A673 (cell line): Measurements from ENCODE around the gene WNT7A. TPM values are rescaled to one million over a fixed set of nuclear protein-coding genes. Genes with fewer than 3 reads are reported as not detected.

Experiments used
- BruUV-seq: library from RNA; stranded (reverse); fragments of 400-500 nt; replicated peaks from 2 replicates; lab custom pipeline; 2021; lab: Mats Ljungman, UMichigan
- CTCF ChIA-PET: fragments of 300-600 bp; sonication (Branson Sonifier 250); formaldehyde crosslinking; loops from one replicate; lab custom pipeline; 2022; ENCODE audit warnings: antibody characterized with exemption; lab: Charles Lee
- POLR2A ChIA-PET: fragments of 300-600 bp; sonication (Branson Sonifier 250); formaldehyde crosslinking; loops from one replicate; lab custom pipeline; 2022; ENCODE audit warnings: antibody characterized with exemption; ENCODE audit not compliant: low non-redundant PET; lab: Charles Lee
- DNase-seq: peaks from one replicate; pipeline ENCODE4 v3.0.0-alpha.2; 2015; ENCODE audit warnings: low spot score
- H3K27ac ChIP-seq: fragments of 200-600 bp; sonication (generic); 2 replicates; pipeline ENCODE4 v1.5.1; 2016; ENCODE audit warnings: mixed run types, low read depth, mild to moderate bottlenecking, mixed read lengths, antibody characterized with exemption, low read length; ENCODE audit not compliant: poor library complexity, severe bottlenecking
- H3K27me3 ChIP-seq: fragments of 200-600 bp; sonication (generic); replicated peaks from 2 replicates; pipeline ENCODE4 v1.6.1; 2017; ENCODE audit warnings: mixed run types, low read depth, mild to moderate bottlenecking, mixed read lengths, antibody characterized with exemption, low read length; ENCODE audit not compliant: insufficient read depth, poor library complexity
- H3K36me3 ChIP-seq: fragments of 200-600 bp; sonication (generic); 2 replicates; pipeline ENCODE4 v1.6.1; 2016; ENCODE audit warnings: mixed run types, mild to moderate bottlenecking, mixed read lengths, antibody characterized with exemption, low read length; ENCODE audit not compliant: insufficient read depth, poor library complexity, severe bottlenecking
- H3K4me1 ChIP-seq: fragments of 200-600 bp; sonication (generic); 2 replicates; pipeline ENCODE4 v1.6.1; 2017; ENCODE audit warnings: mixed run types, mild to moderate bottlenecking, mixed read lengths, antibody characterized with exemption, low read length; ENCODE audit not compliant: insufficient read depth, poor library complexity, severe bottlenecking
- H3K4me3 ChIP-seq: fragments of 200-600 bp; sonication (generic); 2 replicates; pipeline ENCODE4 v1.5.1; 2016; ENCODE audit warnings: low read depth, mixed run types, mild to moderate bottlenecking, mixed read lengths, low read length; ENCODE audit not compliant: poor library complexity, severe bottlenecking
- H3K9me3 ChIP-seq: fragments of 200-600 bp; sonication (generic); 2 replicates; pipeline ENCODE4 v1.6.1; 2016; ENCODE audit warnings: mixed run types, low read depth, mild to moderate bottlenecking, mixed read lengths, antibody characterized with exemption, low read length; ENCODE audit not compliant: poor library complexity, severe bottlenecking
- CTCF ChIP-seq: fragments of 300-800, 200-600 bp; sonication (generic); conservative IDR thresholded peaks from 2 replicates; pipeline ENCODE4 v1.5.1; 2017; ENCODE audit warnings: low read depth, mild to moderate bottlenecking, antibody characterized with exemption, low read length, moderate library complexity, mixed read lengths
- EZH2 ChIP-seq: fragments of 200-600 bp; sonication (generic); IDR thresholded peaks from 2 replicates; pipeline ENCODE4 v1.6.1; 2017; ENCODE audit warnings: borderline replicate concordance, low read depth, mild to moderate bottlenecking, mixed read lengths, antibody characterized with exemption, low read length; ENCODE audit not compliant: poor library complexity, severe bottlenecking
- intact Hi-C: fragments of 100-400 bp; cut with micrococcal nuclease; formaldehyde crosslinking; loops from one replicate; pipeline ENCODE4 v1.10.0; 2022; ENCODE audit not compliant: unreplicated experiment
- total RNA-seq: library from RNA; stranded (reverse); gene quantifications from 2 replicates; pipeline ENCODE4 v1.2.3, GENCODE V29; 2021

WNT7A gene
- total RNA-seq, 1 experiment from 2014 or later: not detected

DNA sequence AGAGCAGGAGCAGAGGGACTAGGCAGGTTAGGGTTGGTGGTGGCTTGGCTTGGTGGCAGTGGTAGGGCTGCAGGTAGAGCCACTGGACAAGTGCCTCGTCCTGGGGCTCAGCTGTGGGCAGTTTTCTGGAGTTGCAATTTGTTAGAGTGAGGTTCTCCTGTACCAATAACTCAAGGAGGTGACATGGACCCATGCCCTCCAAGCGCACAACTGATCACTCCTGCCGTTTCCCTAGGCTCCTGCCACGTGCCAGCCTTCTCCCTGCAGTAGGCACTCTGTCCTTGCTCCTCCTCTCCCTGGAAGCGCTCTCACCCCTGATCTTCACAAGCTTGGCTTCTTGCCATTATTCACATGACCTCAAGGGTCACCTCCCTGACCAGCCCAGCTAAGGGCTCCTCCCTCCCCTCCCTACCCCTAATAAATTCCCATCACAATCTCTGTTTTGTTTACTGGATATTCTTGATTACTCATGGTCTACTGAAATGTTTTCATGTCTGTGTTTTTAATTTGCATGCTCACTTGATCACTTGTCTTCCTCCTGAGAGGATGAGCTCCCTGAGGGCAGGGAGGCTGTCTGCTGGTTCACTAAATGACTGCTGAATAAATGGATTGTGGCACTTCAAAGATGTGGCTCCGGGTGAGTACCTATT, 3.3 kb downstream of the WNT7A start:
- H3K27me3 ChIP-seq: peaks cover 78% of the 10 kb centered on the region
- TF ChIP-seq EZH2: no peak
- no peaks in the 10 kb centered on the region for H3K4me1 ChIP-seq
- ChIA-PET POLR2A (no interaction called here), CTCF (no interaction called here)
- no peak overlapping the region for H3K4me3 ChIP-seq
- H3K9me3 ChIP-seq: no peaks in the 10 kb centered on the region
- no peak for DNase-seq
- no TSS peak for BruUV-seq
- H3K27ac ChIP-seq: no peak overlapping the region
- no peaks in the 10 kb centered on the region for H3K36me3 ChIP-seq
- intact Hi-C loops: no loop called here

- intact Hi-C loops: no loop called here
- DNase-seq: no peak
- Histone ChIP-seq H3K4me1 (no peaks in the 10 kb centered on the region), H3K4me3 (no peak overlapping the region), H3K27ac (no peak overlapping the region), H3K9me3 (peaks cover 4% of the 10 kb centered on the region), H3K27me3 (peaks cover 62% of the 10 kb centered on the region), H3K36me3 (no peaks in the 10 kb centered on the region)
- no TSS peak for BruUV-seq
- ChIA-PET POLR2A (no interaction called here), CTCF (no interaction called here)
- TF ChIP-seq CTCF (no peak), EZH2 (no peak)
These were observed 5.0 kb downstream of the WNT7A start for GRCh38 chr3:13874891-13875290.

- POLR2A ChIA-PET: no interaction called here
These were observed 6.1 kb downstream of the WNT7A start for GRCh38 chr3:13873818-13874217.

More at GRCh38 chr3:13873818-13874217, 6.1 kb downstream of the WNT7A start:
- no peak overlapping the region for H3K27ac ChIP-seq
- H3K9me3 ChIP-seq: peaks cover 4% of the 10 kb centered on the region
- no peak for DNase-seq
- CTCF ChIA-PET: no interaction called here
- intact Hi-C loops: no loop called here
- BruUV-seq: no TSS peak
- H3K27me3 ChIP-seq: peaks cover 51% of the 10 kb centered on the region
- no peak for TF ChIP-seq CTCF
- no peak for TF ChIP-seq EZH2
- H3K4me1 ChIP-seq: no peaks in the 10 kb centered on the region
- H3K4me3 ChIP-seq: no peak overlapping the region
- H3K36me3 ChIP-seq: no peaks in the 10 kb centered on the region
